ENCODE measurements around the gene FDXR.

- TF ChIP-seq, protein P1, sequence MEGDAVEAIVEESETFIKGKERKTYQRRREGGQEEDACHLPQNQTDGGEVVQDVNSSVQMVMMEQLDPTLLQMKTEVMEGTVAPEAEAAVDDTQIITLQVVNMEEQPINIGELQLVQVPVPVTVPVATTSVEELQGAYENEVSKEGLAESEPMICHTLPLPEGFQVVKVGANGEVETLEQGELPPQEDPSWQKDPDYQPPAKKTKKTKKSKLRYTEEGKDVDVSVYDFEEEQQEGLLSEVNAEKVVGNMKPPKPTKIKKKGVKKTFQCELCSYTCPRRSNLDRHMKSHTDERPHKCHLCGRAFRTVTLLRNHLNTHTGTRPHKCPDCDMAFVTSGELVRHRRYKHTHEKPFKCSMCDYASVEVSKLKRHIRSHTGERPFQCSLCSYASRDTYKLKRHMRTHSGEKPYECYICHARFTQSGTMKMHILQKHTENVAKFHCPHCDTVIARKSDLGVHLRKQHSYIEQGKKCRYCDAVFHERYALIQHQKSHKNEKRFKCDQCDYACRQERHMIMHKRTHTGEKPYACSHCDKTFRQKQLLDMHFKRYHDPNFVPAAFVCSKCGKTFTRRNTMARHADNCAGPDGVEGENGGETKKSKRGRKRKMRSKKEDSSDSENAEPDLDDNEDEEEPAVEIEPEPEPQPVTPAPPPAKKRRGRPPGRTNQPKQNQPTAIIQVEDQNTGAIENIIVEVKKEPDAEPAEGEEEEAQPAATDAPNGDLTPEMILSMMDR (IDR thresholded peaks at IDR 0.05), result peak; percentile 90 to 93 (median 93)
- no peak for TF ChIP-seq POLR2A (IDR thresholded peaks at IDR 0.05)
These were observed 7.9 kb downstream of the FDXR start for GRCh38 chr17:74864866-74865395.

All from right lobe of liver (tissue), 4 donors.